Activated CD4-positive, alpha-beta T cell treated with anti-CD3 and anti-CD28 coated beads, Interleukin-2, amount 10 ng/mL, durations not matched to agents 7 days and 5 days (primary cell): ENCODE results near the gene ANKLE1. TPM values are rescaled to one million over a fixed set of nuclear protein-coding genes. Genes with fewer than 3 reads are reported as not detected.

Source experiments
- CTCF ChIA-PET: fragments of 350-600 bp; sonication (Branson Sonifier 250); formaldehyde crosslinking; loops from one replicate; lab custom pipeline; 2021; ENCODE audit warnings: antibody characterized with exemption; lab: Charles Lee
- POLR2A ChIA-PET: fragments of 350-600 bp; sonication (Branson Sonifier 250); formaldehyde crosslinking; loops from one replicate; lab custom pipeline; 2021; ENCODE audit warnings: antibody characterized with exemption; lab: Charles Lee
- DNase-seq: peaks from one replicate; pipeline ENCODE4 v3.0.0-alpha.2; 2020
- H3K27ac Mint-ChIP-seq: one replicate; pipeline ENCODE4 v1.8.0; 2021; ENCODE audit warnings: mild to moderate bottlenecking, moderate library complexity, mixed read lengths
- H3K27me3 Mint-ChIP-seq: one replicate; pipeline ENCODE4 v1.8.0; 2021; ENCODE audit warnings: mixed read lengths
- H3K36me3 Mint-ChIP-seq: one replicate; pipeline ENCODE4 v1.8.0; 2021; ENCODE audit warnings: low read depth, mixed read lengths
- H3K4me1 Mint-ChIP-seq: one replicate; pipeline ENCODE4 v1.8.0; 2021; ENCODE audit warnings: mixed read lengths
- H3K4me3 Mint-ChIP-seq: one replicate; pipeline ENCODE4 v1.8.0; 2021; ENCODE audit warnings: mild to moderate bottlenecking, moderate library complexity, mixed read lengths
- H3K9me3 Mint-ChIP-seq: one replicate; pipeline ENCODE4 v1.8.0; 2021; ENCODE audit warnings: mixed read lengths
- total RNA-seq, 2 experiments: library from RNA; stranded (reverse); gene quantifications; one replicate each; pipeline ENCODE4 v1.2.3, GENCODE V29; 2021

Gene ANKLE1, protein sequence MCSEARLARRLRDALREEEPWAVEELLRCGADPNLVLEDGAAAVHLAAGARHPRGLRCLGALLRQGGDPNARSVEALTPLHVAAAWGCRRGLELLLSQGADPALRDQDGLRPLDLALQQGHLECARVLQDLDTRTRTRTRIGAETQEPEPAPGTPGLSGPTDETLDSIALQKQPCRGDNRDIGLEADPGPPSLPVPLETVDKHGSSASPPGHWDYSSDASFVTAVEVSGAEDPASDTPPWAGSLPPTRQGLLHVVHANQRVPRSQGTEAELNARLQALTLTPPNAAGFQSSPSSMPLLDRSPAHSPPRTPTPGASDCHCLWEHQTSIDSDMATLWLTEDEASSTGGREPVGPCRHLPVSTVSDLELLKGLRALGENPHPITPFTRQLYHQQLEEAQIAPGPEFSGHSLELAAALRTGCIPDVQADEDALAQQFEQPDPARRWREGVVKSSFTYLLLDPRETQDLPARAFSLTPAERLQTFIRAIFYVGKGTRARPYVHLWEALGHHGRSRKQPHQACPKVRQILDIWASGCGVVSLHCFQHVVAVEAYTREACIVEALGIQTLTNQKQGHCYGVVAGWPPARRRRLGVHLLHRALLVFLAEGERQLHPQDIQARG
- 1 to 10 TPM; 1.7 to 1.9 TPM for total RNA-seq

- peaks cover 13% of the 10 kb centered on the region for H3K4me1 Mint-ChIP-seq
- DNase-seq, result no peak
- peak within 1 kb of the TSS; percentile 72 for H3K4me3 Mint-ChIP-seq
- peaks cover 2% of the 10 kb centered on the region for H3K27me3 Mint-ChIP-seq
- ChIA-PET POLR2A (no interaction called here), CTCF (interaction anchor here (0.6 to 3.8 kb wide), 17 partner anchors 10 to 621 kb away, joined by 3 to 23 read pairs (median 4); partner anchors contain the start of genes ABHD8, BABAM1, DDA1 and MRPL34)
- peaks cover 7% of the 10 kb centered on the region for H3K36me3 Mint-ChIP-seq
- no peak within 1 kb of the TSS for H3K27ac Mint-ChIP-seq
- no peaks in the 10 kb centered on the region for H3K9me3 Mint-ChIP-seq
Observed at GRCh38 chr19:17281391-17282304, at the start of gene ANKLE1. Gene ANKLE1, plus strand, starts transcription at chr19:17281901. Its CDS starts 20 bp downstream, at chr19:17281921.

DNA sequence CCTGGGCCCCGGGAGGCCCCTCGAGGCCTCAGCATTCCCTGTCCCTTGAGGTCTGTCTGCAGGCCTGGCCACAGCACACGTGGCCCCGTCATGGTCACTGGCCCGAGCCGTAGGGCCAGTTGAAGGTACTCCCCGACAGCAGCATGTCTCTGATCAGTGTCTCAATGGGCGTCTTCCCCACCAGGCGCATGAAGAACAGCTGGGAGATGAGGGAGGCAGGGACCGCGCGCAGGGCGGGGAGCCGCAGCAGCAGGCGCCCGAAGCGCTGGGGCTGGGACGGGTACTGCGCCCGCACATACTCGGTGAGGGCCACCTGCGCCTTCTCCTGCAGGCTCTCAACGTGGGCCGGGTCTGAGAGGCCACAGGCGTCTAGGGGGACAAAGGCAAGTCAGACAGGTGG lies 49.4 kb upstream of the ANKLE1 start:
- H3K27ac Mint-ChIP-seq, result no peak overlapping the region
- POLR2A ChIA-PET, result no interaction called here
- no peak for DNase-seq
- no peaks in the 10 kb centered on the region for H3K27me3 Mint-ChIP-seq
- no peak overlapping the region for H3K4me3 Mint-ChIP-seq
- H3K4me1 Mint-ChIP-seq, result peaks cover 18% of the 10 kb centered on the region
- CTCF ChIA-PET, result interaction anchor here (0.6 to 0.8 kb wide), 3 partner anchors 28 to 1846 kb away, joined by 3 read pairs; no protein-coding TSS in a partner anchor
- H3K9me3 Mint-ChIP-seq, result no peaks in the 10 kb centered on the region
- peaks cover 5% of the 10 kb centered on the region for H3K36me3 Mint-ChIP-seq

- Mint-ChIP-seq H3K27me3 (no peaks in the 10 kb centered on the region), H3K4me1 (peaks cover 17% of the 10 kb centered on the region), H3K4me3 (peak overlapping the region; percentile 76), H3K36me3 (peaks cover 3% of the 10 kb centered on the region), H3K27ac (peak overlapping the region; percentile 80), H3K9me3 (no peaks in the 10 kb centered on the region)
- ChIA-PET POLR2A (interaction anchor here (0.6 to 1.1 kb wide), 5 partner anchors 9 to 51 kb away, joined by 3 to 6 read pairs (median 4); partner anchors contain the start of gene BABAM1), CTCF (interaction anchor here (0.6 to 3.6 kb wide), 10 partner anchors 8 to 863 kb away, joined by 3 to 13 read pairs (median 6); partner anchors contain the start of genes ANKLE1, BABAM1, OCEL1 and USE1)
- DNase-seq, result peak; percentile 63
Observed at GRCh38 chr19:17234911-17235299, 46.8 kb upstream of the ANKLE1 start.

DNA sequence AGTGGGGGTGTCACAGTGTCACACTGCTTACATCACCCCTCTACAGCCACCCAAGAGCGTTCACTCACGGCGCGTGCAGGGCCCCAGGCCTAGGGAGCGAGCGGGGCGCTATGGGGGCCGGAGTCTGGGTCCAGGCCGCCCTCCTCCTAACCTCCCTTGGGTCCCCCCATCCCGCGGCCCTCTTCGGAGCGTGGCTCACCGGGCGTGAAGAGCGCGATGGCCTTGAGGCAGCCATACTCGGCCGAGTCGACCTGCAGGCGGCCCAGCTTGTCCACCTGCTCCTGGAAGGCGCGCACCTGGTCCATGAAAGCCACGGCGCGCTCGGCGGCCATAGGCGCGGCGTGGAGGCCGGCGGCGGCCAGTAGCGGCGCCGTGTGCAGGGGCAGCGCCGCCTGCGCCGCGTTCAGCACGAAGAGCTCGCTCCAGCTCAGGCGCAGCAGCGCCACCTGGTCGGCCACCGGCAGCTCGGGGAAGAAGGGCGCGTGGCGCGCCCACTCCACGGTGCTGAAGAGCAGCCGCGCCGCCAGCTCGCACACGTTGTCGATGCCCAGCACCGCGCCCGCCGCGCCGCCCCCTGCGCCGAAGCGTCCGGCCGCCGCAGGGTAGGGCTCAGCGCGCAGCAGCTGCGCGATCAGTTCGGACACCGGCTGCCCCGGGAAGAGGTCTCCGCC lies 46.3 kb upstream of the ANKLE1 start:
- no peaks in the 10 kb centered on the region for H3K27me3 Mint-ChIP-seq
- peaks cover 17% of the 10 kb centered on the region for H3K4me1 Mint-ChIP-seq
- ChIA-PET POLR2A (interaction anchor here (0.6 to 1.1 kb wide), 4 partner anchors 9 to 51 kb away, joined by 3 to 6 read pairs (median 4); no protein-coding TSS in a partner anchor), CTCF (interaction anchor here (1.0 to 3.6 kb wide), 10 partner anchors 9 to 159 kb away, joined by 4 to 13 read pairs (median 6); partner anchors contain the start of genes ANKLE1, BABAM1, OCEL1 and USE1)
- peak overlapping the region; percentile 76 for H3K4me3 Mint-ChIP-seq
- peak overlapping the region; percentile 80 for H3K27ac Mint-ChIP-seq
- H3K9me3 Mint-ChIP-seq, result no peaks in the 10 kb centered on the region
- peaks cover 3% of the 10 kb centered on the region for H3K36me3 Mint-ChIP-seq
- peak; percentile 77 for DNase-seq

GRCh38 chr19:17235971-17236777 lies 45.5 kb upstream of the ANKLE1 start:
- POLR2A ChIA-PET, result interaction anchor here (1.0 to 1.1 kb wide), 2 partner anchors 10 to 52 kb away, joined by 3 read pairs; no protein-coding TSS in a partner anchor
- no peak for DNase-seq
- Mint-ChIP-seq H3K36me3 (peaks cover 3% of the 10 kb centered on the region), H3K9me3 (no peaks in the 10 kb centered on the region), H3K27me3 (no peaks in the 10 kb centered on the region), H3K4me1 (peaks cover 17% of the 10 kb centered on the region), H3K4me3 (peak overlapping the region; percentile 76), H3K27ac (no peak overlapping the region)
- CTCF ChIA-PET, result interaction anchor here (1.0 to 3.6 kb wide), 11 partner anchors 10 to 160 kb away, joined by 4 to 13 read pairs (median 5); partner anchors contain the start of genes ANKLE1, BABAM1, OCEL1 and USE1

- CTCF ChIA-PET, result interaction anchor here (1.1 to 3.6 kb wide), 5 partner anchors 10 to 45 kb away, joined by 3 to 13 read pairs (median 4); partner anchors contain the start of genes ANKLE1, BABAM1 and OCEL1
- peaks cover 17% of the 10 kb centered on the region for H3K4me1 Mint-ChIP-seq
- no peak overlapping the region for H3K4me3 Mint-ChIP-seq
- POLR2A ChIA-PET, result no interaction called here
- H3K36me3 Mint-ChIP-seq, result peaks cover under 1% of the 10 kb centered on the region
- no peak for DNase-seq
- H3K27me3 Mint-ChIP-seq, result no peaks in the 10 kb centered on the region
- H3K27ac Mint-ChIP-seq, result no peak overlapping the region
- no peaks in the 10 kb centered on the region for H3K9me3 Mint-ChIP-seq
Observed at GRCh38 chr19:17236811-17237543, 44.7 kb upstream of the ANKLE1 start.

DNA sequence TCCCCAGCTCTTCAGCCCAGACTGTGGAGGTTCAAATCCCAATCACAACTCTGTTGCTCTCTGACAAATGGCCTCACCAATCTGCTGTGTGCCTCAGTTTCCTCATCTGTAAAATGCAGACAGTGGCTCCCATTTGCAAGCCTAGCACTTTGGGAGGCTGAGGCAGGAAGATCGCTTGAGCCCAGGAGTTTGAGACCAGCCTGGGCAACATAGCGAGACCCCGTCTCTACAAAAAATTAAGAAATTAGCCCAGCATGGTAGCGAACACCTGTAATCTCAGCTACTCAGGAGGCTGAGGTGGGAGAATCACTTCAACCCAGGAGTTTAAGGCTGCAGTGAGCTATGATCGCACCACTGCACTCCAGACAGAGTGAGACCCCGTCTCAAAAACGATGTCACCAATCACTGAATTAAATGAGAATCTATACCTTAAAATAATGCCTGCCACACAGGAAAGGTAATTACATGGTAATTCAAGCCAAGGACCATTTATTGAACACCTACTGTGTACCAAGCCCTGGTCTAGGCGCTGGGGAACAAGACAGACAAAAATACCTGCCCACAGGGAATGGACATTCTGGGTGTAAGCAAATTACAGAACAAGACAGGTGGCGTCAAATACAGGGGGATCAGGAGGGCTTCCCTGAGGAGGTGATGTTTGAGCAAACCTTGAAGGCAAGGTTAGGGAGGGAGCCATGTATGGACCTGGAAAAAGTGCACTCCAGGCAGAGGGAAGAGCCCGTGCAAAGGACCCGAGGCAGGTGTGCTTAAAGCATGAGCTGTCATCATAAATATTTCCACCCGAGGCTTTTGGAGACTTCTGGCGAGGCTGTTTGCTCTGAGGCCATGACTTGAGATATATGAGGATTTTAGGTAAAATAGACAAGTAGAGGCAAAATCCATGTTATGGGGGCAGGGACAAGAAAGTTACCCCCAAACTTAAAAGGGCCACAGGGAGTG lies 43.7 kb upstream of the ANKLE1 start:
- H3K4me3 Mint-ChIP-seq, result no peak overlapping the region
- peaks cover 2% of the 10 kb centered on the region for H3K27me3 Mint-ChIP-seq
- no peak overlapping the region for H3K27ac Mint-ChIP-seq
- H3K36me3 Mint-ChIP-seq, result no peaks in the 10 kb centered on the region
- CTCF ChIA-PET, result interaction anchor here (0.7 to 3.6 kb wide), 6 partner anchors 11 to 44 kb away, joined by 3 to 13 read pairs (median 4); partner anchors contain the start of genes ANKLE1, BABAM1 and OCEL1
- no peaks in the 10 kb centered on the region for H3K9me3 Mint-ChIP-seq
- H3K4me1 Mint-ChIP-seq, result peaks cover 17% of the 10 kb centered on the region
- POLR2A ChIA-PET, result no interaction called here
- DNase-seq, result no peak

DNA sequence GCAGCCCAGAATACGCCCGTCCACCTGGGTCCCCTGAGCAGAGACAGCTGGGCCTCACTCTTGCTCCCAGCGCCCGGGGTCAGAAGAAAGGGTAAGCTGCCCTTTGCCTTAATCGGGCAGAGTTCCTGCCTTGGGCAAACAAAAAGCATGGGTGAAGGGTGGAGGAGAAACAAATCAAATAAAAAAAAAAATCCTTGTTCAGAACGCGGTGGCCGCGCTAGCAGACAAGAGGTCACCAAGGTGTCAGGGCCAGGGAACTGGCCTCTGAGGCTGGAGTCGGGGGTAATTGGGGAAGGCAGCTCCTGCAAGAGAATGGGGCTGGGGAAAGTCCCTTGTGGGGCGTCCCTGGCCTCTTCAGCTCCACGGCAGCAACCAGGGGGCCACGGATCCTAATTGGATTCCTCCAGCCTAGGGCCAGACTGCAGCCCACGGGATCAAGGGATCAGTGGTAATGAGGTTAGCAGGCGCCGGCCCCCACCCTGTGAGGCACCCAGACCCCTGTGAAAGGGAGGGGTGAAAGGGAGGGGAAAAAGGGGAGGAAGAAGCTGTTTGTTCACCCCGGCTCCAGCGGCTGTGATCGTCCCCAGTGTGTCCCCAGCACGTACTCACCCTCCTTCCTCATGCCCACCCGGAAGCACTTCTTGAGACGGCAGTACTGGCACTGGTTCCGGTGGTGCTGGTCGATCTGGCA lies 41.5 kb upstream of the ANKLE1 start:
- DNase-seq, result no peak

GRCh38 chr19:17240826-17241399 lies 40.8 kb upstream of the ANKLE1 start:
- POLR2A ChIA-PET, result no interaction called here
- peaks cover 10% of the 10 kb centered on the region for H3K27me3 Mint-ChIP-seq
- H3K27ac Mint-ChIP-seq, result no peak overlapping the region
- no peaks in the 10 kb centered on the region for H3K9me3 Mint-ChIP-seq
- H3K4me1 Mint-ChIP-seq, result peaks cover 6% of the 10 kb centered on the region
- CTCF ChIA-PET, result interaction anchor here (0.8 to 3.3 kb wide), 5 partner anchors 10 to 189 kb away, joined by 3 to 17 read pairs (median 5); partner anchors contain the start of gene OCEL1
- no peaks in the 10 kb centered on the region for H3K36me3 Mint-ChIP-seq
- H3K4me3 Mint-ChIP-seq, result no peak overlapping the region
- DNase-seq, result no peak

More for the DNA sequence above, 41.5 kb upstream of the ANKLE1 start:
- H3K4me3 Mint-ChIP-seq, result no peak overlapping the region
- peaks cover 10% of the 10 kb centered on the region for H3K27me3 Mint-ChIP-seq
- H3K9me3 Mint-ChIP-seq, result no peaks in the 10 kb centered on the region
- CTCF ChIA-PET, result interaction anchor here (0.6 to 1.5 kb wide), 6 partner anchors 11 to 188 kb away, joined by 3 to 5 read pairs (median 3); no protein-coding TSS in a partner anchor
- H3K4me1 Mint-ChIP-seq, result peaks cover 6% of the 10 kb centered on the region
- H3K36me3 Mint-ChIP-seq, result no peaks in the 10 kb centered on the region
- POLR2A ChIA-PET, result no interaction called here
- no peak overlapping the region for H3K27ac Mint-ChIP-seq
